Stimulated activated memory B cell treated with anti-CD40 and anti-IgM and Interleukin-4, amounts not matched to agents 10 μg/mL and 1 μg/mL and 100 μg/mL, for 72 hours (primary cell): ENCODE measurements around the gene EFL1.
"Not testable (repeated sequence)": the region's sequence is repeated elsewhere in the genome, so short reads cannot be mapped to it uniquely, and the experiment has no call there.

Experiments
- ATAC-seq: fragments of 150-1000 bp; cut with Tn5 transposase; 2 replicates; pipeline ENCODE4 v1.10.0; 2021
- H3K27ac Mint-ChIP-seq: one replicate; pipeline ENCODE4 v1.8.0; 2022; ENCODE audit warnings: mild to moderate bottlenecking, mixed read lengths
- H3K27me3 Mint-ChIP-seq: one replicate; pipeline ENCODE4 v1.8.0; 2022; ENCODE audit warnings: mixed read lengths
- H3K36me3 Mint-ChIP-seq: one replicate; pipeline ENCODE4 v1.8.0; 2022; ENCODE audit warnings: mixed read lengths
- H3K4me1 Mint-ChIP-seq: one replicate; pipeline ENCODE4 v1.8.0; 2022; ENCODE audit warnings: mixed read lengths
- H3K4me3 Mint-ChIP-seq: one replicate; pipeline ENCODE4 v1.8.0; 2022; ENCODE audit warnings: mild to moderate bottlenecking, moderate library complexity, mixed read lengths
- H3K9me3 Mint-ChIP-seq: one replicate; pipeline ENCODE4 v1.8.0; 2022; ENCODE audit warnings: mixed read lengths

The EFL1 gene

DNA sequence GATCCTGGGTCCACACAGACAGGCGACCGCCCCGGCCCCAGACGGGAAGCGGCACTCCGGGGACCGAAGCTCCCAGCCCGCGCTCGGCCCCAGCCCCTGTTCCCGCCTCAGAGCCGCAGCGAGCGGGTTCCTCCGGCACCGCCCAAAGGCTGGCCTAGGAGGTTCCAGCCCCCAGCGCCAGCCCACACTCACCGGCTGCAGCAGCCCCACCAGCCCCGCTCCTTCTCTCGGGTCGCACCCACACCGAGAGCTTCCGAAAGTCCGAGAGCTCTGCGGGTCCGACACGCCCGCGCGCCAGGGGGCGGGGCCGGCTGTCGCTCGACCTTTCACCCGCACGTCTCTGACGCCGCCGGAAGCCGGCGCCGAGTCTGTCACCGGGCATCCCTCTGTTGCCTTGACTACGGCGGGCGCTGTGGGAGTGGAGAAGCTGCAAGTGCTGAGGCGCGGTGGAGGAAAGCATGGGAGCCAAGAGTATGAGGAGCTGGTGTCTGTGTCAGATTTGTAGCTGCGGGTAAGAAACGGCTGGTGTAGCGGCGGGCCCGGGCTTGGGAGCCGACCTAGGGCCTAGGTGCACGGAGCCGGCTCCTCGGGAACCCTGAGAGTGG lies at the start of gene EFL1, which contains the start of gene SAXO2:
Gene EFL1, minus strand, starts transcription at position 313 of the 605 bp plus-strand sequence. CDS start 956 bp downstream, outside the sequence.
Gene SAXO2, plus strand, starts transcription at position 397 of the 605 bp plus-strand sequence. Its CDS starts 62 bp downstream, at position 459.
- Mint-ChIP-seq H3K4me1 (peaks cover 44% of the 10 kb centered on the region), H3K9me3 (no peaks in the 10 kb centered on the region), H3K36me3 (peaks cover 14% of the 10 kb centered on the region), H3K4me3 (peak within 1 kb of the TSS; percentile 88), H3K27ac (peak within 1 kb of the TSS; percentile 80), H3K27me3 (no peaks in the 10 kb centered on the region)
- peak; percentile 99 for ATAC-seq

DNA sequence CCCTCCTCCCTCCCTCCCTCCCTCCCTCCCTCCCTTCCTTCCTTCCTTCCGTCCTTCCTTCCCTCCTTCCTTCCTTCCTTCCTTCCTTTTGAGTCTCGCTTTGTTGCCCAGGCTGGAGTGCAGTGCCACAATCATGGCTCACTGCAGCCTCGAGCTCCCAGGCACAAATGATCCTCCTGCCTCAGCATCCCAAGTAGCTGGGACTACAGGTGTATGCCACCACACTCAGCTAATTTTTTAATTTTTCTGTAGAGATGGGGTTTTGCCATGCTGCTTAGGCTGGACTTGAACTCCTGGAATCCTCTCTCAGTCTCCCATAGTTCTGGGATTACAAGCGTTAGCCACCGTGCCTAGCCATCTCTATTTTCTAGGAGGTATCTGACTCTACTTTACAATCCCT lies 48.8 kb upstream of the EFL1 start:
- H3K4me1 Mint-ChIP-seq, ATAC-seq, H3K4me3 Mint-ChIP-seq, H3K9me3 Mint-ChIP-seq, H3K27ac Mint-ChIP-seq: not testable (repeated sequence)
- Mint-ChIP-seq H3K36me3 (peaks cover 12% of the 10 kb centered on the region), H3K27me3 (peaks cover 16% of the 10 kb centered on the region)

DNA sequence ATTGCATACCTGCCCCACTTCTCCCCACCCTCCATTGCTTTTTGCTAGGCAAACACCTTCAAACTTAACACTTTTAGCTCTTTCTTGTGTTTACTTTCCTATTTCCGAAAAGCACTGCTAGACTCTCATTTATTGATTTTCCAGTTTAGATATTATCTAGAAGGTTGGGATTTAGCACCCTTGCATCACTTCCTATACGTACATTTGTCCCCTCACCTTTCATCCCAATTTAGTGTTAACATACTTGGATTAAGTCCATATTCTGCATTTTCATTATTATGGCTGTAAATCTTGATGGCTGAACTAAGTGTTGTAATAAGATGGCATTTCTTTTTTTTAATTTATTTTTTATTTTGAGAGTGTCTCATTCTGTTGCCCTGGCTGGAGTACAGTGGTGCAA lies 47.3 kb upstream of the EFL1 start:
- H3K4me1 Mint-ChIP-seq: no peaks in the 10 kb centered on the region
- no peak overlapping the region for H3K27ac Mint-ChIP-seq
- peaks cover 8% of the 10 kb centered on the region for H3K9me3 Mint-ChIP-seq
- H3K36me3 Mint-ChIP-seq: peaks cover 12% of the 10 kb centered on the region
- H3K4me3 Mint-ChIP-seq: no peak overlapping the region
- no peak for ATAC-seq
- peaks cover 2% of the 10 kb centered on the region for H3K27me3 Mint-ChIP-seq

DNA sequence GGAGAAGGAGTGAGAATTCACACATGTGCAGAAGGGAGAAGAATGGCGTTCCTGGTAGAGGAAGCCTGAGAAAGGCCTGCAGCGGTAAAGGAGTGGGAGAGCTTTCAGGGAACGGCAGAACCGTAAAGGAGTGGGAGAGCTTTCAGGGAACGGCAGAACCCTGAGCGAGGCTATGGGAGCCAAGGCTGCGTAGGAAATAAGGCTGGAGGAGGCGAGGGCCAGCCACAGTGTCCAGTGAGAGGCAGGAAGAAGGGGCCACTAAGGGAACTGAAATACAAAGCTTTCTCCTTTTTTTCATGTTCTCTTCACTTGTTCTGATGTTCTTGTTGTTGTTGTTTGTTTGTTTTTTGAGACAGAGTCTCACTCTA lies 45.2 kb upstream of the EFL1 start:
- Mint-ChIP-seq H3K4me1 (no peaks in the 10 kb centered on the region), H3K4me3 (no peak overlapping the region), H3K27me3 (no peaks in the 10 kb centered on the region), H3K27ac (no peak overlapping the region), H3K36me3 (peaks cover 12% of the 10 kb centered on the region), H3K9me3 (peaks cover 8% of the 10 kb centered on the region)
- ATAC-seq: no peak

DNA sequence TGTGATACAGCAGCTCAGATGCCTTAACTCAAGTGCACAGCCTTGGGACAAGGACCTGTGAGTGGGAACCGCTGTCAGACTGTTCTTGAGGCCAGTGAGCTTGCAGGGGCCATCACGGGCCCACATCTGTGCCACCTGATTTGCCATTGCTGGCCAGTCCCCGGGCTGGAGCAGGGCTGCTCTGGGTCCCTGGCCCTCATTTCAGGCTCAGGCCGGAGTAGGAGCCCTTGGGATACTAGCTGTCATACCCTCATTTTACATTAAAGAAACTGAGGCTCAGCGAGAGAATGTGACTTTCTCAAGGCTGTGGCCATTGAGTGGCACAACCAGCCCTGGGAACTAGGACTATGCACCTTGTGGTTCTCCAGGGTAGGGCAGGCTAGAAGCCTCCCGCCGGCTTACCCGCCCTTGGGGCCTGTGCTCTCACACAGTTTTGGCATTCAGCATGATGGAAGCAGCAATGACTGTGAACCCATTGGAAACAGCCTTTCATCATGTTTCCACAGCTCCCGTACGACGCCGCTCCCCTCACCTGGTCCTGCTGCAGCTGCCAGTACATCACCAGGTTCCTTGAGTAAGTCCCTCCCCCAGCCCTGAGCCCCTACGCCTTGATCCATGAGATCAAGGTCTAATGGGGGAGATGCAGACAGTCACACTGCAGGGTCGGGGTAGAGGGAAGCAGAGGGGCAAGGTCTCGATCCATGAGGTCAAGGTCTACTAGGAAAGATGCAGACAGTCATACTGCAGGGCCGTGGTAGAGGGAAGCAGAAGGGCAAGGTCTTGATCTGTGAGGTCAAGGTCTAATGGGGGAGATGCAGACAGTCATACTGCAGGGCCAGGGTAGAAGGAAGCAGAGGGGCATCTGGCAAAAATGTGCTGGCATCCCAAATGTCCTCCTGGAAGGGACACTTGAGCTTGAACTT lies 44.5 kb upstream of the EFL1 start:
- peaks cover 12% of the 10 kb centered on the region for H3K36me3 Mint-ChIP-seq
- peaks cover 8% of the 10 kb centered on the region for H3K9me3 Mint-ChIP-seq
- ATAC-seq: no peak
- no peaks in the 10 kb centered on the region for H3K4me1 Mint-ChIP-seq
- no peak overlapping the region for H3K4me3 Mint-ChIP-seq
- no peaks in the 10 kb centered on the region for H3K27me3 Mint-ChIP-seq
- H3K27ac Mint-ChIP-seq: no peak overlapping the region

DNA sequence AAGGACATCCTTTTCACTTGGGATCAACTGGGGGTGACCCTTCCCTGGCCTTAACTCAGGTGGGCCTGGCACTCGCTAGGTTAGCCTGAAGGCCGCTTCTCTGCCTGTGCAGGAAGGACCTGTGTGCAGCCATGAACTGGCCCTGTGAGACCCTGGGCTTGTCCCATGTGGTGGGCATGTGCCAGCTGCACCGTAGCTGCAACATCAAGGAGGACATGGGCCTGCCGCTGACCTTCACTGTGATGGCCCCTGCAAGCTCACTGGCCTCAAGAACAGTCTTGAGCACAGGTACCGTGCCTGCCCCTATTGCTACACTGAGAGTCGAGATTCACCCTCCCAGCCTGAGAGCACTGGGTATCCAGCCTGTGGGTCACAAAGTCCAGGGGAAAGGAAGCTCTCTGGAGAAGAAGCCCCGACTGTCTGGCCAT lies 43.1 kb upstream of the EFL1 start:
- no peak overlapping the region for H3K4me3 Mint-ChIP-seq

DNA sequence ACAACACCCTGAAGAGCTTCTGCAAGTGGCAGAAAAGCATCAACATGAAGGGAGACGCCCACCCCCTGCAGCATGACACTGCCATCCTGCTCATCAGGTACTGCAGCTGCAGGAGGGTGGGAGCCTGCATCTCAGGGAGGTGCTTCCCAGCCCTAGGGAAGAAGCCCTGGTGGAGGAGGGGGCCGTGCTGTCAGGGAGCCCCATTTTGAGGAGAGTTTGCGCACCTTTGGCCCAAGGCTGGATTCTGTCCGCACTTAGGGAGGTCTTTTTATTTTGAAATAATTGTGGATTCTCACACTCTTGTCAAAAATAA lies 42.2 kb upstream of the EFL1 start:
- H3K27me3 Mint-ChIP-seq: no peaks in the 10 kb centered on the region
- no peak for ATAC-seq
- no peak overlapping the region for H3K27ac Mint-ChIP-seq
- no peaks in the 10 kb centered on the region for H3K9me3 Mint-ChIP-seq
- no peak overlapping the region for H3K4me3 Mint-ChIP-seq
- H3K36me3 Mint-ChIP-seq: no peaks in the 10 kb centered on the region
- H3K4me1 Mint-ChIP-seq: no peaks in the 10 kb centered on the region

More for the DNA sequence above, 43.1 kb upstream of the EFL1 start:
- Mint-ChIP-seq H3K9me3 (peaks cover 3% of the 10 kb centered on the region), H3K27me3 (no peaks in the 10 kb centered on the region), H3K4me1 (no peaks in the 10 kb centered on the region), H3K27ac (no peak overlapping the region), H3K36me3 (peaks cover 3% of the 10 kb centered on the region)
- ATAC-seq: no peak

DNA sequence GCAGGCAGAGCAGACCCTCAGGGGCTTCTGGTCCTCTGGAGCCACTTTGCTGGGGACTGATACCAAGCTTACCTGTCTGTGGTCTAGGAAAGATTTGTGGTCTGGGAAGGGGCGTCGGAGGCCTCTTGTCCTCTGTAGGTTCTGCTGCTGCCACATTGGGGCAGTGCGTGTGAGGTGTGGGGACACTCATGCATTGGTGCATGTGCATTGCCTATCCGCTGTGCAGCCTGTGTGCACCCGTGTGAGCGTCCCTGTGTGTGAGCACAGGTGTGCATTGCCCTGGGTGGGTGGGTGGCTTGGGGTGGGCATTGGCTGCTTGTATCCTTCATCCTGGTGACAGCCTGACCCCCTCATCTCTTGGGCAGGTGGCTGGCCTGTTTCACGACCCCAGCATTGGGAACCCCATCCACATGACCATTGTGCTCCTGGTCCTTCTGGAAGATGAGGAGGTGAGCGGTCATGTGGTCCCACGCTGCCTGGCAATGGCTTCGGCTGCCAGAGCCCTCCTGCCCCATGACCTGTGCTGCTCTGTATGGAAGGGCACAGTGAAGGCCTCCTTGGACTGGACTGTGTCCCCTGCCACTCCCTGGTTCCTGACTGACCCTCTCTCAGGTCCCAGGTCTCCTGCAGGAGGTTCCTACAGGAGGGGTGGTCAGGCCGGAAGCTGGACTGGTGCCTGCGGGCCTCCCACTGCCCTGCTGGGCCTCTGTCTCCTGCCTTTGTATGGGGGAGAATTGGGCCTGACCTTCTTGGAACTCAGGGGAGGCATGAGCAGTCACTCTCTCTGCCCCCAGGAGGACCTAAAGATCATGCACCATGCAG lies 41.6 kb upstream of the EFL1 start:
- no peak for ATAC-seq
- Mint-ChIP-seq H3K36me3 (no peaks in the 10 kb centered on the region), H3K4me1 (no peaks in the 10 kb centered on the region), H3K27me3 (peaks cover 2% of the 10 kb centered on the region), H3K9me3 (no peaks in the 10 kb centered on the region), H3K27ac (no peak overlapping the region), H3K4me3 (no peak overlapping the region)

DNA sequence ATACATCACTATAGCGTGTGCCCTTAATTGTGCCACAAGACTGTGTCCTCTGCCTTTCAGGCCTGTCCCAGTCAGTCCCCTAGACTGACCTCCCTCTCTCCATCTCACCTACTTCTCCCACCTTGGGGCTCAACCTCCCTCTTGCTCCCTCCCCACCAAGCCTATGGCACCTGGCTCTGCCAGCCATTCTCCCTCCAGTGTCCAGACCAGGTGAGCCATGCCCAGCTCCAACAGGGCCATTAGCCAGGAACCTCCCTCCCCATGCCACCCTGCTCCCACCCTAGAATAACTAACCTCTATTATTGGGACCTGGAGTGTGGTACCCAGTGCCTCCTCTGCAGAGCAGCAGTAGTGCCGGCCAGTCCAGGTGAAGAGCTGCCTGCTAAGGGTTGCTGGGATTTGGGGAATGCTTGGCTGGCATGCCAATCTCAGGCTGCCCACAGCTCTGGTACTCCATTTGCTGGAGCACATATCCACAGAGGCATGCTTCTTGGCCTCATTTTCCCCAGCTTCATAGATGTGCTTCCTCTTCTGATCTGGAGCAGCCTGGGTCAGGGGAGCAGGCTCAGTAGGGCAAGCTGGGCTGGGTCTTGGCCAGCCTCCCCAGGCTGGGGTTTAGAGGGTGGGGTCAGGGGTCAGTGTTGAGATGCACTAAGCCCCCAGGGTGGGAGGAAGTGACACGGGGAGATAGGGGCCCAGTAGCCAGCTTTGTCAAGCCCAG lies 38.9 kb upstream of the EFL1 start:
- peak; percentile 13 for ATAC-seq
- no peak overlapping the region for H3K4me3 Mint-ChIP-seq
- peaks cover 25% of the 10 kb centered on the region for H3K27me3 Mint-ChIP-seq
- H3K4me1 Mint-ChIP-seq: no peaks in the 10 kb centered on the region
- no peaks in the 10 kb centered on the region for H3K36me3 Mint-ChIP-seq
- H3K27ac Mint-ChIP-seq: no peak overlapping the region
- H3K9me3 Mint-ChIP-seq: no peaks in the 10 kb centered on the region

DNA sequence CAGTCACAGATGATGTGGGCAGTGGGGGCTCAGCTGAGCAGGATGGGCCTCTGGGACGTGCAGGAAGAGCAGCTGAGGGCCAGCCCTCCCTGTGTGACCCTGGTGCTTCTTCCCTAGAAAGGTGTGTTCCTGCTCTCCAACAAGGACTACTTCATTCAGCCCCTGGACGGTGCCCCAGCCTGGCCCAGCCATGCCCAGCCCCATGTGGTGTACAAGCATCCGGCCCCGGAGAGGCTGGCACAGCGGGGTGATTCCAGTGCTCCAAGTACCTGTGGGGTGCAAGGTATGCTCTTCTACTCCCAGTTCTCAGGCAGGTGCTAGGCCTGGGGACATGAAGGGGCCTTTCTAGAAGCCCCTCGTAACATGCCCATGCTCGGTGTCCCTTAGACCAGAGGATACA lies 38.3 kb upstream of the EFL1 start:
- H3K27ac Mint-ChIP-seq: no peak overlapping the region

DNA sequence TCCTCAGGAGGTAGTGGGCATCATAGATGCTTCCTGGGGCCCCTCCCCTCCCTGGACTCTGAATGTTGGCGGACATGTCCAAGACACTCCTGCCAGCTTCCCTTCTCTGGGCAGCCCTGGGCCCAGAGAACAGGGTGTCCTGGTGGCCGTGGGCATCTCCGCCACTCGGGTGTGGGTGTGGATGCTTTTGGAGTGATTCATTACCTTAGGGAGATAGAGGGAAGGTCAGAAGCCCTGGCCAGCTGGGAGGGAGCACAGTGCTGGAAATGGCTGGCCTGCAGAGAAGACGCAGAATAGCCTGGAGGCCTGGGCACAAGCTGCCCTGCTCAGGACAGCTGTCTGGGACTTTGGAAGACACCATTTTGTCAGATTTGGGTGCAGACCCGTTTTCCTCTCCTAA lies 37.8 kb upstream of the EFL1 start:
- peaks cover 25% of the 10 kb centered on the region for H3K27me3 Mint-ChIP-seq
- H3K27ac Mint-ChIP-seq, H3K9me3 Mint-ChIP-seq, H3K36me3 Mint-ChIP-seq, H3K4me1 Mint-ChIP-seq, ATAC-seq, H3K4me3 Mint-ChIP-seq: not testable (repeated sequence)

More for the DNA sequence above, 38.3 kb upstream of the EFL1 start:
- no peak overlapping the region for H3K4me3 Mint-ChIP-seq
- H3K4me1 Mint-ChIP-seq: no peaks in the 10 kb centered on the region
- no peak for ATAC-seq
- peaks cover 25% of the 10 kb centered on the region for H3K27me3 Mint-ChIP-seq
- H3K36me3 Mint-ChIP-seq: no peaks in the 10 kb centered on the region
- no peaks in the 10 kb centered on the region for H3K9me3 Mint-ChIP-seq

DNA sequence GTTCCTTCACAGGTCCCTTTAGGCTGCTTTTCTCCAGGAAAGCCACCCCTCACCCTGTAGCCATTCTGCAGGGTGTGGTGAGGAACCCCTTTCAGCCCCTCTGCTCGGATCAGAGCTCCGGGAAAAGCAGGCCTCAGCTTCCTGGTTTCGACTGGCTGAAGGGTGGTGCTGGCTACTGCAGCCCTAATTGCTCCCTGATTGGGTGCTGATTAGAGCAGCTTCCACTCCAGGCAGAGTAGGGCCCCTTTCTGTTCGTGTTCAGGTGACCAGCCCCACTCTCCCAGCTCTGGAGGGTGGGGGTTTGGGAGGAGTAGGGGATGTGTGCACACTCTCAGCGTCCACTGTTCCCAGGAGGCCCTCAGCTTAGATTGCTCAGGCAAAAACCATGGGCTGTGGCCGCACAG lies 37.0 kb upstream of the EFL1 start:
- H3K4me1 Mint-ChIP-seq, H3K27ac Mint-ChIP-seq, H3K9me3 Mint-ChIP-seq, H3K36me3 Mint-ChIP-seq, H3K4me3 Mint-ChIP-seq, ATAC-seq: not testable (repeated sequence)
- peaks cover 25% of the 10 kb centered on the region for H3K27me3 Mint-ChIP-seq

DNA sequence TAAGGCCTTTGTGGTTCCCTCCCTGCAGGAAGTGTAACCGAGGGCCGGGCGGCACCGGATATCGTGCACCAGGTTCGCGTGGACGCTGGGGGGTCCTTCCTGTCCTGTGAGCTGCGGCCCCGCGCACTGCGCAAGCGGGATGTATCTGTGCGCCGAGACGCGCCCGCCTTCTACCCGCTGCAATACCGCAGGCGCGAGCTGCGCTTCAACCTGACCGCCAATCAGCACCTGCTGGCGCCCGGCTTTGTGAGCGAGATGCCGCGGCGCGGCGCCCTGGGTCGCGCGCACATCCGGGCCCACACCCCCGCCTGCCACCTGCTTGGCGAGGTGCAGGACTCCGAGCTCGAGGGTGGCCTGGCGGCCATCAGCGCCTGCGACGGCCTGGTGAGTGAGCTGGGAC lies 36.0 kb upstream of the EFL1 start:
- Mint-ChIP-seq H3K4me3 (peak overlapping the region; percentile 2), H3K27ac (no peak overlapping the region), H3K36me3 (no peaks in the 10 kb centered on the region), H3K27me3 (peaks cover 25% of the 10 kb centered on the region), H3K4me1 (no peaks in the 10 kb centered on the region), H3K9me3 (no peaks in the 10 kb centered on the region)
- peak; percentile 42 for ATAC-seq

DNA sequence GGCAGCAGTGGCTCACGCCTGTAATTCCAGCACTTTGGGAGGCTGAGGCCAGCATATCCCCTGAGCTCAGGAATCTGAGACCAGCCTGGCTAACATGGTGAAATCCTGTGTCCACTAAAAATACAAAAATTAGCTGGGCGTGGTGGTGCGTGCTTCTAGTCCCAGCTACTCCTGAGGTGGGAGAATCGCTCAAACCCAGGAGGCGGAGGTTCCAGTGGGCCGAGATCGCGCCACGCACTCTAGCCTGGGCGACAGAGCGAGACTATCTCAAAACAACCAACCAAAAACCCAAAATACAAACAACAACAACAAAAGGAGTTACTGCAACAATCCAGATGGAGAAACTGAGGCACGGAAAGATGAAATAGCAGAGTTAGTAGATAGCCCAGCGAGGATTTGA lies 35.5 kb upstream of the EFL1 start:
- no peaks in the 10 kb centered on the region for H3K36me3 Mint-ChIP-seq
- no peak overlapping the region for H3K27ac Mint-ChIP-seq
- H3K4me1 Mint-ChIP-seq: no peaks in the 10 kb centered on the region
- no peaks in the 10 kb centered on the region for H3K9me3 Mint-ChIP-seq
- H3K27me3 Mint-ChIP-seq: peaks cover 25% of the 10 kb centered on the region
- no peak for ATAC-seq
- peak overlapping the region; percentile 48 for H3K4me3 Mint-ChIP-seq

DNA sequence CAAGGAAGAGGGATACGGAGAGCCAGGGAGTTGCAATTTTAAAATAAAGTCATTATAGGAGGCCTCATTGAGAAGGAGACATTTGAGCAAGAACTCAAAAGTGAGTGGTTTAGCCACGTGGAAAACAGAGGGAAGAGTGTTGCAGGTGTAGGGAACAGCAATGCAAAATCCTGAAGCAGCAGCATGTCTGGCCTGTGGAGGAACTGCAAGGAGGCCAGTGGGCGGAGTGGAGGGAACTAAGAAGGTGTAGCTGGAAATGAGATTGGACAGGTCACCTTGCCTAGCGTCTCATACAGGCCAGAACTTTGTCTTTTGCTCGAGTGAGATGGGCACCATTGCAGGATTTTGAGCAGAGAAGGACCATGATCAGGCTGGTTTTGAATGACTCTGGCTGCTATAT lies 35.0 kb upstream of the EFL1 start:
- Mint-ChIP-seq H3K4me1 (no peaks in the 10 kb centered on the region), H3K36me3 (no peaks in the 10 kb centered on the region), H3K27me3 (peaks cover 25% of the 10 kb centered on the region), H3K4me3 (no peak overlapping the region), H3K9me3 (no peaks in the 10 kb centered on the region), H3K27ac (no peak overlapping the region)
- no peak for ATAC-seq
